Vagina (tissue), 2 donors: Measurements from ENCODE around the gene USP46.

Experiments used
- POLR2A ChIP-seq, 2 donors: fragments of 450-650 bp; IDR thresholded peaks; one replicate each; pipeline ENCODE4 v1.6.1; 2017; ENCODE audit warnings: antibody characterized with exemption in 2 of 2, mild to moderate bottlenecking in 2 of 2, moderate library complexity in 2 of 2
- POLR2AphosphoS5 ChIP-seq, 2 donors: sonication (generic); formaldehyde crosslinking; IDR thresholded peaks; one replicate each; pipeline ENCODE4 v1.9.0; 2017; ENCODE audit warnings: antibody characterized with exemption in 2 of 2, mild to moderate bottlenecking in 2 of 2, low read depth in 1 of 2; ENCODE audit not compliant: insufficient read depth in 1 of 2
- TF ChIP-seq, protein P1 (sequence below), 3 experiments: fragments of 450-650 bp in 2 of 3; fragments of 200-600 bp in 1 of 3; sonication (generic) in 1 of 3; IDR thresholded peaks; one replicate each; pipeline ENCODE4 v1.5.1; 2017 to 2019; ENCODE audit warnings: antibody characterized with exemption in 3 of 3, mild to moderate bottlenecking in 2 of 3, moderate library complexity in 2 of 3

GRCh38 chr4:52606726-52607125 is 52.4 kb downstream of the USP46 start:
- TF ChIP-seq, protein P1, sequence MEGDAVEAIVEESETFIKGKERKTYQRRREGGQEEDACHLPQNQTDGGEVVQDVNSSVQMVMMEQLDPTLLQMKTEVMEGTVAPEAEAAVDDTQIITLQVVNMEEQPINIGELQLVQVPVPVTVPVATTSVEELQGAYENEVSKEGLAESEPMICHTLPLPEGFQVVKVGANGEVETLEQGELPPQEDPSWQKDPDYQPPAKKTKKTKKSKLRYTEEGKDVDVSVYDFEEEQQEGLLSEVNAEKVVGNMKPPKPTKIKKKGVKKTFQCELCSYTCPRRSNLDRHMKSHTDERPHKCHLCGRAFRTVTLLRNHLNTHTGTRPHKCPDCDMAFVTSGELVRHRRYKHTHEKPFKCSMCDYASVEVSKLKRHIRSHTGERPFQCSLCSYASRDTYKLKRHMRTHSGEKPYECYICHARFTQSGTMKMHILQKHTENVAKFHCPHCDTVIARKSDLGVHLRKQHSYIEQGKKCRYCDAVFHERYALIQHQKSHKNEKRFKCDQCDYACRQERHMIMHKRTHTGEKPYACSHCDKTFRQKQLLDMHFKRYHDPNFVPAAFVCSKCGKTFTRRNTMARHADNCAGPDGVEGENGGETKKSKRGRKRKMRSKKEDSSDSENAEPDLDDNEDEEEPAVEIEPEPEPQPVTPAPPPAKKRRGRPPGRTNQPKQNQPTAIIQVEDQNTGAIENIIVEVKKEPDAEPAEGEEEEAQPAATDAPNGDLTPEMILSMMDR (IDR thresholded peaks at IDR 0.05), result no peak
- TF ChIP-seq POLR2A (IDR thresholded peaks at IDR 0.05) (no peak), POLR2AphosphoS5 (IDR thresholded peaks at IDR 0.05; ENCODE audit: insufficient read depth in 1 of 2, low read depth in 1 of 2) (no peak)
